GM08714 (cell line): Measurements from ENCODE around the gene DEFB113.
"Not testable (repeated sequence)": the region's sequence is repeated elsewhere in the genome, so short reads cannot be mapped to it uniquely, and the experiment has no call there.

Experiments used
- H3K4me3 ChIP-seq: fragments of 200-500 bp; sonication (Bioruptor generic); 2 replicates; pipeline ENCODE4 v1.5.1; 2014; ENCODE audit warnings: mild to moderate bottlenecking, low read length, inconsistent platforms
- ZNF274 ChIP-seq: IDR thresholded peaks from 2 replicates; pipeline ENCODE4 v1.6.1; 2012; ENCODE audit warnings: mild to moderate bottlenecking, low read depth, low read length

The DEFB113 gene

DNA sequence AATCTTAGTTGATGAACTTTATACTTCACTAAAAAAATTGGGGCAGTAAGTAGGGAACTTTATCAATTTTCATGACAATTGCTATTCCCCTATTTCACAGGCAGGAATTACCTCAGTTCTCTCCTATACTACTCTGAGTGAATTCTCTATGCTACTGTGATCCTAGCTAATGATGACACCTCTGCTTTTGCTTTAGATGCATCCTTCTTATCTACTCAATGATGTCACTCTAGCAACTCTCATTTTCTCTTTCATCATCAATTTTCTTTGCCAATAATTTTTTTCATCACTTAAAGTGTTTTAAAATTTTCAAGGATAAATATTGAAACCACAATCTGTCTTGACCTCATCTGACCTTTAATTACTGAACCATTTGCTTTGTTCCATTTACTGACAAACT, 13.6 kb downstream of the DEFB113 start:
- H3K4me3 ChIP-seq: no peak overlapping the region
- no peak for TF ChIP-seq ZNF274

DNA sequence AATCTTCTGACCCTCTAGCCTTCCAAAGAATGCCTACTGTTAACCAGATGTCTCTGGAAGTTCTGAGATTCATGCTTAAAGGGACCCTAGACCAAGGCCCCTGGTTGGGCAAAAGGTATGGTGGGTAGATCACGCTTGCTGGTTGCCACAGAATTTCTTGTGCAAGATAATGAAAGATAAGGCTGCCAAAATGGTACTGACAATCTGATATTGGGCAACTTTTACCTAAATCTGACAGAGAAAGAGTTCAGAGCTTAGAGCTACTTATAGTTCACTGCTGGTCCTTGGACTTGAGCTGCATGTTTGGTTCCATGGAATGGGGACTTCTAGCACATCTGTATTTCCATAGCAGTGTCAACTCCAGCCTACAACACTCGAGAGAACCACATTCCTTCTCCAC, 17.5 kb downstream of the DEFB113 start:
- no peak for TF ChIP-seq ZNF274

DNA sequence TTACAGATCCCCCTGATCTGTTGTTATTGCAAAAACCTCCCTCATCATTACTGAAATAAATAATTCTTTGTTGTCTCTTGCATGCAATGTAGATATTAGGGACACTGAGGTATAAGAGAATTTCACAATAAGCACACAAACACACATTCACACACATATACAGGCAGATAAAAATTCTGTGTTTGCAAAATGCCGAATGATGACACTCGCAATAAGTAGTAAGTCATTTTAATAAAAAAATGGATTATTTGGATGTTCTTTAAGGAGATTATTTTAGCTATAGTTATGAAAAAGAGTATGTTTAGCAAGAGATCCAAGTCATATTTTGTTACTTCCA, 19.0 kb downstream of the DEFB113 start:
- TF ChIP-seq ZNF274: no peak
- H3K4me3 ChIP-seq: no peak overlapping the region

More for the DNA sequence above, 17.5 kb downstream of the DEFB113 start:
- H3K4me3 ChIP-seq: no peak overlapping the region

DNA sequence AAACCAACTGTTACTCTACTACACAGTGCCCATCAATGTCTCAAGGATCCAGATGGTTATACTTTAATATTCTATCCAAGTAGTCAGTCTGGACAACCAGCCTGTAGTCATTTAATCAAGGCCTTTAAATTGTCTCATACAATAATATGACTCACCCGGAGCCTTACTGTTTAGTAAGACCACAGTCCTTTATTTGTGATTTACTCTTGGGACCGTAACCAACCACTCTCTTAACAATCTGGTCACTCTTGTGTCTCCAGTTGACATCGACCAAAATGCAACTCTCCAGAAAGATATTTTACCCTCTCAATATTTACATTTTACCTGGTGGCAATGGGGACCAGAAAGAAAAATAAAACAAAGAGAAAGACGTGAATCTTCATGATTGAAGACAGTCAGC, 20.4 kb downstream of the DEFB113 start:
- TF ChIP-seq ZNF274: no peak
- no peak overlapping the region for H3K4me3 ChIP-seq

DNA sequence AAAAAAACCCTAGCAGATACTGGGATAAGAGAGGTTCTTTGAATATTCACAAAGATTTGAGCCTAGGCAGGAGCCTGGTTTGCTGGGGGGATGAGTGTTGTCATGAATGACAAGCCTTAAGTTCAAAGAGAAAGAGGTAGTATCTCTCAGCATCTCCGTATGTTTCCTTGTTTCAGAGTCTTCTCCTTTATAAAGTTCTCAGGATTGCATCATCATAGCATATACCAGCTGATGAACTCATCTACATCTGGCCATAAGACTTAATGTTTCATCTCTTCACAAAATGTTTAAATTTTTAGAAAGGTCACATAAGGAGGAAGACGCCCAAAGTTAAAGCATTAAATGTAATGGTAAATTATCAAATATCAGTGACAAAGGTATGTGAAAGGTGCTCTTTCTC, 22.6 kb downstream of the DEFB113 start:
- no peak for TF ChIP-seq ZNF274
- no peak overlapping the region for H3K4me3 ChIP-seq

DNA sequence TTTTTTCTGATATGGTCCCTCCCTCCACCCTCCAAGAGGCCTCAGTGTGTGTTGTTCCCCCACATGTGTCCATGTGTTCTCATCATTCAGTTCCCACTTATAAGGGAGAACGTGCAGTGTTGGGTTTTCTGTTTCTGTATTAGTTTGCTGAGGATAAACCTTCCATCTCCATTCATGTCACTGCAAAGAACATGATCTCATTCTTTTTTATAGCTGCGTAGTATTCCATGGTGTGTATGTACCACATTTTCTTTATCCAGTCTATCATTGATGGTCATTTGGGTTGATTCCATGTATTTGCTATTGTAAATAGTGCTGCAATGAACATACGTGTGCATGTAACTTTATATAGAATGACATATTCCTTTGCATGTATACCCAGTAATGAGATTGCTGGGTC, 25.4 kb downstream of the DEFB113 start:
- H3K4me3 ChIP-seq: not testable (repeated sequence)

DNA sequence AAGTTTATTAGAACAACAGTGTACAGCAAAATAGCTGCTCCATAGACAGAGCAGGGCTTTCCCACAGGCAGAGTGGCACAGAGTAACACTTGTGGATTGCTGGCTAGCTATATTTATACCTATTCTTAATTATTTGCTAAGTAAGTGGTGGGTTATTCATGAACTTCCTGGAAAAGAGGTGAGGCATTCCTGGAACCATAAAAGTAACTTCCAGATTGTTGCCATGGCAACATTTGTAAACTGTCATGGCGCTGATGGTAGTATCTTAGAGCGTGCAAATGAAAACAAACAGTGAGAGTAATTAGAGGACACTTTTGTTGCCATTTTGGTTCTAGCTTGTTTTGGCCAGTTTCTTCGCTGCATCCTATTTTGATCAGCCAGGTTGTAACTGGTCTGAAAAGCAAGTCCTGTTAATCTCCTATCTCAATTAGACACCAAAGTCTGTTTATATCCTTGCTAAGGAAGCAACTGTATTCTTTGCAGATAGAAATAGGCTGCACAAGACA, 29.4 kb downstream of the DEFB113 start:
- H3K4me3 ChIP-seq: no peak overlapping the region
- no peak for TF ChIP-seq ZNF274

DNA sequence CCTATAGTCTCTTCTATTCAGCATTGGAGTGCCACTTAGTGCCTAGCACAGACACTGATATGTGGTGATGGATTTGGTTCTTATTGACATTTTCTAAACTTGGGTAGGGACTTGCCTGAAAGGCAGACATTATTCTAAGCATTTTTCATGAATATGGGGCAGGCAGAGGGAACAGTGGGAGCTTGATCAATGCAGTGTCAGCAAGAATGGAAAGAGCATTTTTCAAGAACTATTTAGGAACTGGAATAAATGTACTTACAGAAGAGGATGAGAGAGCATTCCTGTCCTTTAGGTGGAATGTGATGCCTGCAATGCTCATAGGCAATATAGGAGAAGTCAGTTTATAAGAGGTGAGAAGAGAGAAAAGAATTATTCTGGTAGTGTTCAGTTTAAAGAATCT, 31.6 kb downstream of the DEFB113 start:
- no peak for TF ChIP-seq ZNF274
- no peak overlapping the region for H3K4me3 ChIP-seq

DNA sequence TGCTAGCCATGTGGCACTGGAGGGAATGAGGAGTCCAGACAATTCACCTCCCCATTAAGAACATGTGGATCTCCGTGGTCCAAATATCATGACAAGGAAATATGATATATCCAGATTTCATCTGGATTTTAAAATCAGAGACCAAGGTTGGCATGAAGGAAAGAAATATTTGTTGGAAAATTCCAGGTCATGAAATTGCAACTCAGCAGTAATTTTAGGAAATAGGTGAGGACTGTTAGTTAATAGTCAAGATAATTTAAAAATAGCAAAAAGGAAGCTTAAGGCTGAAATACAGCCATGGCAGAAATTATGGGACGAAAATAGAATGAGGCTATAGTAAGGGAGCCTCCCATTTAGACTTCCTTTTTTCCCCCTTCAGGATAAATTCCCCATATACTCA, 32.4 kb downstream of the DEFB113 start:
- no peak overlapping the region for H3K4me3 ChIP-seq
- no peak for TF ChIP-seq ZNF274

DNA sequence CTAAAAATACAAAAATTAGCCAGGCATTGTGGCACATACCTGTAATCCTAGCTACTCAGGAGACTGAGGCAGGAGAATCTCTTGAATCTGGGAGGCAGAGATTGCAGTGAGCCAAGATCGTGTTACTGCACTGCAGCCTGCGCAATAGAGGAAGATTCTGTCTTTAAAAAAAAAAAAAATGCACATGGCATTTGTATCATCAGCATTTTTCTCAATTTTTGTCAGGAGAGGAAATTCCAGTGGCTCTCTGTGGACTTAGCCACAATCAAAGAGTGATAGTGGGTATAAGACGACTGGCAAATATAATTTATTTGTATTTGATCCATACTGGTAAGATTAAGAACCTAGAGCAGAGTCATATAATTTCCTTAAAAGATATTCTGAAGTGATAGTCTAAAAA, 34.0 kb downstream of the DEFB113 start:
- no peak overlapping the region for H3K4me3 ChIP-seq
- no peak for TF ChIP-seq ZNF274

DNA sequence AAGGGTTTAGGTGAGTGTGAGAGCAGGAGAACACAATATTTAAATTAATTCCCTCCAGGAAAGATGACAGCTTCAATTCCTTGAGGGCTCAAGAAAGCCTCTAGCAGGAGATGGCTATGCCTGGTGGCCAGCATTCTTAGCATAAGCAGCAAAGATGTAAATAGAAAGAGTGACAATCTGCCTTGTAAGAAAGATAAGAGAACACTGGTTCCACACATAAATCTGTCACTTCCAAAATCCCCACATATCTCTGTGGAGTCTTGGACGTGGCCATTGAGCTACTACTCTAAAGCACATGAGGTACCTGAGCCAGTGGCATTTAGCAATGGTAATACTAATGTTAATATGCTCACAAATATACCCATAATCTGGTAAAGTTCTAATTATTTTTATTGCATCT, 34.7 kb downstream of the DEFB113 start:
- TF ChIP-seq ZNF274: no peak
- no peak overlapping the region for H3K4me3 ChIP-seq

DNA sequence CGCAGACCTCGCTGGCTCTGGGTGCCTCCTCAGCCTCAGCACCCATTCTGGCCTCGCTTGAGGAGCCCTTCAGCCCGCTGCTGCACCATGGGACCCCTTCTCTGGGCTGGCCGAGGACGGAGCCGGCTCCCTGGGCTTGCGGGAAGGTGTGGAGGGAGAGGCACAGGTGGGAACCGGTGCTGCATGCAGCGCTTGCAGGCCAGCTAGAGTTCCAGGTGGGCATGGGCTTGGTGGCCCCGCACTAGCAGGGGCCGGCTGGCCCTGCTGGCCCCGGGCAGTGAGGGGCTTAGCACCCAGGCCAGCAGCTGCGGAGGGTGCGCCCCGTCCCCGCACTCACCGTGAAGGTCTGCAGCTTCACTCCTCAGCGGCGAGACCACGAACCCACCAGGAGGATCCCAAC, 35.9 kb downstream of the DEFB113 start:
- H3K4me3 ChIP-seq: no peak overlapping the region
- TF ChIP-seq ZNF274: no peak

DNA sequence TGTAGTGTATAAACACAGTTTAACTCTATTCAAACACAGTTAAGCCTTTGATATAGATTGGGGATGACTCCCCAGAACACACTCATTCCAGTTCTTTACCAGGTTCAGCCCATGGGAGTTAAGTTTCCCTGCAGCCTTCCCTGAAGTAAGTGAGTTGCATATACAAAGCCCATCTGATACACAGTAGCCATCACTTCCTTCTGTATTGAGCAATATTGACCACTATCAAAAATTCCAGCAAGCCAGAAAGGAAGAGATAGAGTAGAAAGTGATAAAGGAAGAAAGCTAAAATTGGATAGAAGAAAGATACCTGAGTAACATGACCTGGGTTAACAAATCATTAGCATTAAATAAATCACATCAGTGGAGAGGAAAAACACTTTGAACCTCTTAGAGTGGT, 40.1 kb downstream of the DEFB113 start:
- no peak for TF ChIP-seq ZNF274
- H3K4me3 ChIP-seq: no peak overlapping the region

DNA sequence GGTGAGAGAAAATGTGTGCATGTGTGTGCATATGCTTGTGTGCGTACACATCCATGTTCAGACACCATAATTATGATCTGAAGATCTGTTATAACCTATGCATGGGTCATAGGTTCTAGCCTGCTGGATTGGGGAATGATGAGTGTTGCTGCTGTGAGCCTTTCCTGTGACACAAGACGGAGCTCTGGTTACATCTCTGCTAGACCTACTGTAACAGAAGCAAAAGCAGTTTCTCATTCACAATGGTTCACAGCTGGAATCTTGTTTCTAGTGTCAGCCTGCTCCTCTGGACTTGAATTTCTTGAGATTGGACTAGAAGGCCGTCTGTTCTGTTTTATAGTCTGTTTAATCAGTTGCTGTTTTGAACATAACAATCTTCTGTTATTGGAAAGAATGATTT, 45.6 kb downstream of the DEFB113 start:
- H3K4me3 ChIP-seq: no peak overlapping the region
- TF ChIP-seq ZNF274: no peak

DNA sequence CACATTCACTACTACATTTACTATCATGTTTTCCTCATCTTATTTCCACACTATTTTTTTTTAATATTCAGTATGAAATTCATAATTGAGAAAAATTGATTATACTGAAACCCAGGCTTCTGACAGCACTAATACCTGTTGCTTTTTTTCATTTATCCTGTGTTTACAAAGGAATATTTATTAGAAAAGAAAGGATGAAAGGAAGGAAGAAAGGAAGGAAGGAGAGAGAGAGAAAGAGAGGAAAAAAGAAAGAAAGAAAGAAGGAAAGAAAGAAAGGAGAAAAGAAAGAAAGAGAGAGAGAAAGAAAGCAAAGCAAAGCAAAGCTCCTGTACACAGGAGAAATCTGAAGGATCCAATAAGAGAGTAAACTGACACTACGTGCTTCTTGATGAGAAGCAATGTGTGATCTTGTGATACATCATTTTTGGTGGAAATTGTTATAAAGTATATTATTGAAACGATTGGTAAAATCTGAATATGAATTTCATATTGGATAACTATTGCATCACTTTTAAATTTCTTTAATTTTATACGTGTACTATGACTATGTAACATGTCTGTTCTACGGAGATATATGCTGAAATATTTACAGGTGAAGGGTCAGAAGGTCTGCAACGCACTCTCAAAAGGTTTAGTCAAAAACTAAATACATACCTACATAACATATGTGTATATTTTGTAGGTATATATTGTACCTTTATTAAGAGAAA, 49.3 kb downstream of the DEFB113 start:
- H3K4me3 ChIP-seq: no peak overlapping the region
- TF ChIP-seq ZNF274: no peak

DNA sequence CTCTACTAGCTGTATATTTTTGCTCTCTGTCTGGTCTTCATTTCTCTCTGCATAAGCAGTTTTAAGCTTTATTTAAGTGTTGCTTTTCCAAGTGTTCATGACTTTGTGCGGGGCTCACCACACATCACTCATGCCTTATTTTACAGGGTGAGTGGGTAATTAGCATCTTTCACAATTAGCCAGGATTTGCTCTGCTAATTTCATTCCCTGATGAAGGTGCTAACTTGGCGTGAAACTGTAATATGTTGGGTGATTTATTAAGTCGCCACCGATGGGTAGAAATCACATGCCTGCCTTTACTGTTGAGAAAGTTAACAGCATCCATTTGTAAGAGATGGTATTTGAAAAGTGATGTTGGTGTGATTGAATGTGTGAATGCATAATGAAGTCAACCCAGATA, 50.2 kb downstream of the DEFB113 start:
- no peak overlapping the region for H3K4me3 ChIP-seq
- no peak for TF ChIP-seq ZNF274
